ENCODE measurements around the gene PSMB7. TPM values are rescaled to one million over a fixed set of nuclear protein-coding genes. Genes with fewer than 3 reads are reported as not detected.

Gene PSMB7
- total RNA-seq, 1 donor from 2014 or later, result 73.2 TPM

GRCh38 chr9:124368692-124369091 lies 46.5 kb downstream of the PSMB7 start:
- no peak overlapping the region for H3K4me3 ChIP-seq
- DNase-seq (no peak), ATAC-seq (peak in 1 of 2 donors; percentile 72)
- H3K36me3 ChIP-seq, result peaks cover 20% of the 10 kb centered on the region
- TF ChIP-seq, protein P1, sequence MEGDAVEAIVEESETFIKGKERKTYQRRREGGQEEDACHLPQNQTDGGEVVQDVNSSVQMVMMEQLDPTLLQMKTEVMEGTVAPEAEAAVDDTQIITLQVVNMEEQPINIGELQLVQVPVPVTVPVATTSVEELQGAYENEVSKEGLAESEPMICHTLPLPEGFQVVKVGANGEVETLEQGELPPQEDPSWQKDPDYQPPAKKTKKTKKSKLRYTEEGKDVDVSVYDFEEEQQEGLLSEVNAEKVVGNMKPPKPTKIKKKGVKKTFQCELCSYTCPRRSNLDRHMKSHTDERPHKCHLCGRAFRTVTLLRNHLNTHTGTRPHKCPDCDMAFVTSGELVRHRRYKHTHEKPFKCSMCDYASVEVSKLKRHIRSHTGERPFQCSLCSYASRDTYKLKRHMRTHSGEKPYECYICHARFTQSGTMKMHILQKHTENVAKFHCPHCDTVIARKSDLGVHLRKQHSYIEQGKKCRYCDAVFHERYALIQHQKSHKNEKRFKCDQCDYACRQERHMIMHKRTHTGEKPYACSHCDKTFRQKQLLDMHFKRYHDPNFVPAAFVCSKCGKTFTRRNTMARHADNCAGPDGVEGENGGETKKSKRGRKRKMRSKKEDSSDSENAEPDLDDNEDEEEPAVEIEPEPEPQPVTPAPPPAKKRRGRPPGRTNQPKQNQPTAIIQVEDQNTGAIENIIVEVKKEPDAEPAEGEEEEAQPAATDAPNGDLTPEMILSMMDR (IDR thresholded peaks at IDR 0.05), result no peak
- H3K27ac ChIP-seq, result no peak overlapping the region
- no peaks in the 10 kb centered on the region for H3K9me3 ChIP-seq
- intact Hi-C loops (cut with DNase I), result no loop called here
- peaks cover 19% of the 10 kb centered on the region for H3K4me1 ChIP-seq
- H3K27me3 ChIP-seq (ENCODE audit: low read depth), result no peaks in the 10 kb centered on the region

GRCh38 chr9:124366476-124367220 lies 48.6 kb downstream of the PSMB7 start:
- TF ChIP-seq, protein P1 (IDR thresholded peaks at IDR 0.05), result no peak
- DNase-seq (no peak), ATAC-seq (no peak)
- Histone ChIP-seq H3K27ac (no peak overlapping the region), H3K4me3 (no peak overlapping the region), H3K36me3 (peaks cover 27% of the 10 kb centered on the region), H3K27me3 (ENCODE audit: low read depth) (no peaks in the 10 kb centered on the region), H3K9me3 (no peaks in the 10 kb centered on the region), H3K4me1 (peaks cover 17% of the 10 kb centered on the region)
- intact Hi-C loops (cut with DNase I), result no loop called here

DNA sequence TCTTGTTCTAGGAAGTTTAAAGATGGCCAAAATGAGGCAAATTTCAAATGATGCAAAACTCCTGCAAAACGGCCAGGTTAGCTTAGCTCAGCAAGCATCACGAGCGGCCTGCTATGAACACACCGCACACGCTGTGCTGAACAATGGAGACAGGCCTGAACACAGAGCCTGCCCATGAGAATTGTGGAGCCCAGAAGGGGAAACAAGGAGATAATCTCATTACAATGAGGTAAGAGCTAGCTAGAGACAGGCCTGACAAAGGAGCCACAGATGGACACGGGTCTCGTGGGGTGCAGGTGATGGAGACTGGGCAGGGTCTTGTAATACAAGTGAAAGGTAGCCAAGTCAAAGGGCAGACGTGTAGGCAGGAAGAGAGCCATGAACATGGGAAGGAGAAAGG lies 50.2 kb downstream of the PSMB7 start:
- Histone ChIP-seq H3K27me3 (ENCODE audit: low read depth) (no peaks in the 10 kb centered on the region), H3K27ac (no peak overlapping the region), H3K9me3 (no peaks in the 10 kb centered on the region), H3K4me1 (peaks cover 11% of the 10 kb centered on the region), H3K4me3 (no peak overlapping the region), H3K36me3 (peaks cover 27% of the 10 kb centered on the region)
- no peak for DNase-seq
- intact Hi-C loops (cut with DNase I), result no loop called here
- ATAC-seq, result no peak
- TF ChIP-seq, protein P1 (IDR thresholded peaks at IDR 0.05), result no peak

DNA sequence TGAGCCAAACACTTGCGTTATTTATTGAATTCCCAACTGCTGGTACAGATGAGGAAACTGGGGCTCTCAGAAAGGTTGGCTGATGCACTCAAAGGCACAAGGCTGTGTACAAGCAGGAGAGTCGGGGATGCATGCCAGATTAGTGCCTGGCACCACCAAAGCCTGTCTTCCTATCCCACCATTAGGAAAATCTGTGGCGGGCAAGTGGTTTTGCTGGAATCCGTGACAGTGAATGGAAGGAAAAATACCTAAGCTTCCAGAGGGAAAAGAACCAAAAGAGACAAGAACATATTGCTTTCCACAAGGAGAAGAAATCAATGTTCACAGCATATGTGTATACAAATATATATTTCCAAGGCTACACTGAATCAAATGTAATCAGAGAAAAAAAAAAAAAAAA lies 51.1 kb downstream of the PSMB7 start:
- H3K27me3 ChIP-seq (ENCODE audit: low read depth), result no peaks in the 10 kb centered on the region
- no peak overlapping the region for H3K4me3 ChIP-seq
- TF ChIP-seq, protein P1 (IDR thresholded peaks at IDR 0.05), result no peak
- H3K9me3 ChIP-seq, result no peaks in the 10 kb centered on the region
- ATAC-seq (no peak), DNase-seq (no peak)
- H3K36me3 ChIP-seq, result peaks cover 30% of the 10 kb centered on the region
- H3K4me1 ChIP-seq, result peaks cover 7% of the 10 kb centered on the region
- intact Hi-C loops (cut with DNase I), result no loop called here
- H3K27ac ChIP-seq, result no peak overlapping the region

GRCh38 chr9:124363326-124364096 lies 51.7 kb downstream of the PSMB7 start:
- H3K27ac ChIP-seq, result no peak overlapping the region
- intact Hi-C loops (cut with DNase I), result no loop called here
- H3K27me3 ChIP-seq (ENCODE audit: low read depth), result no peaks in the 10 kb centered on the region
- H3K36me3 ChIP-seq, result peaks cover 30% of the 10 kb centered on the region
- peaks cover under 1% of the 10 kb centered on the region for H3K4me1 ChIP-seq
- H3K4me3 ChIP-seq, result no peak overlapping the region
- ATAC-seq (no peak), DNase-seq (no peak)
- TF ChIP-seq, protein P1 (IDR thresholded peaks at IDR 0.05), result no peak
- H3K9me3 ChIP-seq, result no peaks in the 10 kb centered on the region

Data from lower lobe of right lung (tissue), 2 donors.